SK-N-SH (cell line): ENCODE data around the gene SLC22A13.

Experiments
- EP300 ChIP-seq, 2 experiments: IDR thresholded peaks; 2 replicates each; pipeline versions ENCODE4 v1.4.0 to v1.6.1; 2012; ENCODE audit warnings: borderline replicate concordance in 1 of 2, low read depth in 1 of 2, low read length in 1 of 2
- FOXM1 ChIP-seq: IDR thresholded peaks from 2 replicates; pipeline ENCODE4 v1.4.0; 2012; ENCODE audit warnings: low read depth, mild to moderate bottlenecking
- GABPA ChIP-seq: IDR thresholded peaks from 2 replicates; pipeline ENCODE4 v1.4.0; 2012; ENCODE audit warnings: low read depth, mild to moderate bottlenecking
- MXI1 ChIP-seq: IDR thresholded peaks from 2 replicates; pipeline ENCODE4 v1.6.1; 2012; ENCODE audit warnings: mild to moderate bottlenecking, low read depth, low read length, improper control_type of control experiment
- POLR2AphosphoS5 ChIP-seq: IDR thresholded peaks from 2 replicates; pipeline ENCODE4 v1.6.1; 2012; ENCODE audit warnings: low read depth, low read length
- RCOR1 ChIP-seq: fragments of 150-350 bp; IDR thresholded peaks from 2 replicates; pipeline ENCODE4 v1.6.1; 2017; ENCODE audit warnings: antibody characterized with exemption, low read length
- TCF12 ChIP-seq: IDR thresholded peaks from 2 replicates; pipeline ENCODE4 v1.4.0; 2012
- TEAD4 ChIP-seq: IDR thresholded peaks from 2 replicates; pipeline ENCODE4 v1.4.0; 2012; ENCODE audit warnings: mild to moderate bottlenecking, borderline replicate concordance; ENCODE audit not compliant: insufficient read depth
- USF1 ChIP-seq: IDR thresholded peaks from 2 replicates; pipeline ENCODE4 v1.4.0; 2012; ENCODE audit warnings: low read depth, borderline replicate concordance
- YY1 ChIP-seq: IDR thresholded peaks from 2 replicates; pipeline ENCODE4 v1.4.0; 2012; ENCODE audit warnings: low read depth, mild to moderate bottlenecking
- TF ChIP-seq, protein P1 (sequence below): fragments of 200-600 bp; sonication (generic); IDR thresholded peaks from 2 replicates; pipeline ENCODE4 v1.6.1; 2017; ENCODE audit warnings: antibody characterized with exemption, mild to moderate bottlenecking, moderate library complexity
- TF ChIP-seq, protein P2 (sequence below): IDR thresholded peaks from 2 replicates; pipeline ENCODE4 v1.4.0; 2012; ENCODE audit warnings: low read depth, borderline replicate concordance
- TF ChIP-seq, protein P3 (sequence below): IDR thresholded peaks from 2 replicates; pipeline ENCODE4; 2012

- TF ChIP-seq, protein P1, sequence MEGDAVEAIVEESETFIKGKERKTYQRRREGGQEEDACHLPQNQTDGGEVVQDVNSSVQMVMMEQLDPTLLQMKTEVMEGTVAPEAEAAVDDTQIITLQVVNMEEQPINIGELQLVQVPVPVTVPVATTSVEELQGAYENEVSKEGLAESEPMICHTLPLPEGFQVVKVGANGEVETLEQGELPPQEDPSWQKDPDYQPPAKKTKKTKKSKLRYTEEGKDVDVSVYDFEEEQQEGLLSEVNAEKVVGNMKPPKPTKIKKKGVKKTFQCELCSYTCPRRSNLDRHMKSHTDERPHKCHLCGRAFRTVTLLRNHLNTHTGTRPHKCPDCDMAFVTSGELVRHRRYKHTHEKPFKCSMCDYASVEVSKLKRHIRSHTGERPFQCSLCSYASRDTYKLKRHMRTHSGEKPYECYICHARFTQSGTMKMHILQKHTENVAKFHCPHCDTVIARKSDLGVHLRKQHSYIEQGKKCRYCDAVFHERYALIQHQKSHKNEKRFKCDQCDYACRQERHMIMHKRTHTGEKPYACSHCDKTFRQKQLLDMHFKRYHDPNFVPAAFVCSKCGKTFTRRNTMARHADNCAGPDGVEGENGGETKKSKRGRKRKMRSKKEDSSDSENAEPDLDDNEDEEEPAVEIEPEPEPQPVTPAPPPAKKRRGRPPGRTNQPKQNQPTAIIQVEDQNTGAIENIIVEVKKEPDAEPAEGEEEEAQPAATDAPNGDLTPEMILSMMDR = no peak
- TF ChIP-seq MXI1 (no peak), EP300 (IDR thresholded peaks at IDR 0.05; ENCODE audit: borderline replicate concordance in 1 of 2, low read depth in 1 of 2, low read length in 1 of 2) (no peak), POLR2AphosphoS5 (no peak), TCF12 (no peak), GABPA (no peak), USF1 (no peak), YY1 (no peak), FOXM1 (no peak), TEAD4 (no peak), RCOR1 (no peak)
- TF ChIP-seq, protein P2, sequence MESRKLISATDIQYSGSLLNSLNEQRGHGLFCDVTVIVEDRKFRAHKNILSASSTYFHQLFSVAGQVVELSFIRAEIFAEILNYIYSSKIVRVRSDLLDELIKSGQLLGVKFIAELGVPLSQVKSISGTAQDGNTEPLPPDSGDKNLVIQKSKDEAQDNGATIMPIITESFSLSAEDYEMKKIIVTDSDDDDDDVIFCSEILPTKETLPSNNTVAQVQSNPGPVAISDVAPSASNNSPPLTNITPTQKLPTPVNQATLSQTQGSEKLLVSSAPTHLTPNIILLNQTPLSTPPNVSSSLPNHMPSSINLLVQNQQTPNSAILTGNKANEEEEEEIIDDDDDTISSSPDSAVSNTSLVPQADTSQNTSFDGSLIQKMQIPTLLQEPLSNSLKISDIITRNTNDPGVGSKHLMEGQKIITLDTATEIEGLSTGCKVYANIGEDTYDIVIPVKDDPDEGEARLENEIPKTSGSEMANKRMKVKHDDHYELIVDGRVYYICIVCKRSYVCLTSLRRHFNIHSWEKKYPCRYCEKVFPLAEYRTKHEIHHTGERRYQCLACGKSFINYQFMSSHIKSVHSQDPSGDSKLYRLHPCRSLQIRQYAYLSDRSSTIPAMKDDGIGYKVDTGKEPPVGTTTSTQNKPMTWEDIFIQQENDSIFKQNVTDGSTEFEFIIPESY = no peak
- TF ChIP-seq, protein P3, sequence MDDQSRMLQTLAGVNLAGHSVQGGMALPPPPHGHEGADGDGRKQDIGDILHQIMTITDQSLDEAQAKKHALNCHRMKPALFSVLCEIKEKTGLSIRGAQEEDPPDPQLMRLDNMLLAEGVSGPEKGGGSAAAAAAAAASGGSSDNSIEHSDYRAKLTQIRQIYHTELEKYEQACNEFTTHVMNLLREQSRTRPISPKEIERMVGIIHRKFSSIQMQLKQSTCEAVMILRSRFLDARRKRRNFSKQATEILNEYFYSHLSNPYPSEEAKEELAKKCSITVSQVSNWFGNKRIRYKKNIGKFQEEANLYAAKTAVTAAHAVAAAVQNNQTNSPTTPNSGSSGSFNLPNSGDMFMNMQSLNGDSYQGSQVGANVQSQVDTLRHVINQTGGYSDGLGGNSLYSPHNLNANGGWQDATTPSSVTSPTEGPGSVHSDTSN = no peak
Measured at GRCh38 chr3:38238416-38239008, 27.1 kb upstream of the SLC22A13 start.
